AG09319 (cell line): ENCODE measurements around the gene AJM1.
"Not testable (repeated sequence)": the region's sequence is repeated elsewhere in the genome, so short reads cannot be mapped to it uniquely, and the experiment has no call there.

Source experiments
- DNase-seq: peaks from one replicate; pipeline ENCODE4 v3.0.0-alpha.2; 2010; ENCODE audit warnings: low read depth; ENCODE audit errors: extremely low read depth
- CTCF ChIP-seq: IDR thresholded peaks from 2 replicates; pipeline ENCODE4 v1.5.1; 2011; ENCODE audit warnings: low read depth, mild to moderate bottlenecking, inconsistent platforms, low read length, moderate library complexity

AJM1 gene

GRCh38 chr9:136860933-136861873 lies 18.9 kb downstream of the AJM1 start:
- no peak for DNase-seq
- TF ChIP-seq CTCF: no peak

- no peak for DNase-seq
Observed at GRCh38 chr9:136861874-136862457, 19.7 kb downstream of the AJM1 start.

GRCh38 chr9:136862849-136863622 lies 20.8 kb downstream of the AJM1 start:
- TF ChIP-seq CTCF: no peak
- no peak for DNase-seq

More at GRCh38 chr9:136861874-136862457, 19.7 kb downstream of the AJM1 start:
- TF ChIP-seq CTCF: no peak

GRCh38 chr9:136863623-136864273 lies 21.5 kb downstream of the AJM1 start:
- TF ChIP-seq CTCF: no peak
- DNase-seq: no peak

GRCh38 chr9:136865041-136865767 lies 22.9 kb downstream of the AJM1 start:
- TF ChIP-seq CTCF: no peak
- DNase-seq: no peak

GRCh38 chr9:136865768-136866103 lies 23.5 kb downstream of the AJM1 start:
- no peak for DNase-seq
- no peak for TF ChIP-seq CTCF

GRCh38 chr9:136866898-136867421 lies 24.7 kb downstream of the AJM1 start:
- not testable (repeated sequence) for DNase-seq
